ENCODE data around the gene SLC9A3.

The SLC9A3 gene

GRCh38 chr5:472656-473550 is 51.3 kb downstream of the SLC9A3 start:
- H3K36me3 Mint-ChIP-seq (ENCODE audit: low read depth): peaks cover 5% of the 10 kb centered on the region
- no peak for TF ChIP-seq CTCF (IDR thresholded peaks at IDR 0.05)
- peak overlapping the region; percentile 77 for H3K4me3 Mint-ChIP-seq
- H3K27ac Mint-ChIP-seq: no peak overlapping the region
- peak; percentile 94 for DNase-seq
- peaks cover 42% of the 10 kb centered on the region for H3K27me3 Mint-ChIP-seq (ENCODE audit: low read depth, poor library complexity)
- no peaks in the 10 kb centered on the region for H3K9me3 Mint-ChIP-seq
- H3K4me1 Mint-ChIP-seq: peaks cover 17% of the 10 kb centered on the region

GRCh38 chr5:472076-472655 is 52.1 kb downstream of the SLC9A3 start:
- Mint-ChIP-seq H3K9me3 (no peaks in the 10 kb centered on the region), H3K4me3 (peak overlapping the region; percentile 77), H3K27me3 (ENCODE audit: low read depth, poor library complexity) (peaks cover 34% of the 10 kb centered on the region), H3K4me1 (peaks cover 17% of the 10 kb centered on the region), H3K36me3 (ENCODE audit: low read depth) (peaks cover 5% of the 10 kb centered on the region), H3K27ac (no peak overlapping the region)
- peak; percentile 27 for DNase-seq
- TF ChIP-seq CTCF (IDR thresholded peaks at IDR 0.05): no peak

- Mint-ChIP-seq H3K4me1 (peaks cover 17% of the 10 kb centered on the region), H3K9me3 (no peaks in the 10 kb centered on the region), H3K27me3 (ENCODE audit: low read depth, poor library complexity) (peaks cover 30% of the 10 kb centered on the region), H3K27ac (no peak overlapping the region), H3K36me3 (ENCODE audit: low read depth) (peaks cover 5% of the 10 kb centered on the region), H3K4me3 (peak overlapping the region; percentile 77)
- TF ChIP-seq CTCF (IDR thresholded peaks at IDR 0.05): no peak
- no peak for DNase-seq
Measured at GRCh38 chr5:471750-472058, 52.5 kb downstream of the SLC9A3 start.

GRCh38 chr5:470961-471749 is 53.1 kb downstream of the SLC9A3 start:
- Mint-ChIP-seq H3K4me3 (peak overlapping the region; percentile 77), H3K27ac (no peak overlapping the region), H3K4me1 (peaks cover 17% of the 10 kb centered on the region), H3K27me3 (ENCODE audit: low read depth, poor library complexity) (peaks cover 24% of the 10 kb centered on the region), H3K36me3 (ENCODE audit: low read depth) (peaks cover 5% of the 10 kb centered on the region), H3K9me3 (no peaks in the 10 kb centered on the region)
- no peak for TF ChIP-seq CTCF (IDR thresholded peaks at IDR 0.05)
- peak; percentile 2 for DNase-seq

GRCh38 chr5:469752-470483 is 54.3 kb downstream of the SLC9A3 start:
- Mint-ChIP-seq H3K27me3 (ENCODE audit: low read depth, poor library complexity) (peaks cover 12% of the 10 kb centered on the region), H3K4me3 (no peak overlapping the region), H3K36me3 (ENCODE audit: low read depth) (peaks cover 5% of the 10 kb centered on the region), H3K9me3 (no peaks in the 10 kb centered on the region), H3K4me1 (peaks cover 17% of the 10 kb centered on the region), H3K27ac (no peak overlapping the region)
- TF ChIP-seq CTCF (IDR thresholded peaks at IDR 0.05): no peak
- DNase-seq: peak; percentile 3

All from nephron progenitor cell (in vitro differentiated cells).